ENCODE measurements around the gene RNF144A.

RNF144A gene

GRCh38 chr2:7034303-7034702 lies 117.1 kb downstream of the RNF144A start:
- Histone ChIP-seq H3K4me1 (ENCODE audit: control insufficient read depth, insufficient read depth, low read length) (no peaks in the 10 kb centered on the region), H3K27me3 (ENCODE audit: control insufficient read depth, insufficient read depth, low read length) (no peaks in the 10 kb centered on the region), H3K9ac (ENCODE audit: low read depth, low read length) (no peak overlapping the region), H3K9me3 (ENCODE audit: control insufficient read depth, insufficient read depth, low read length) (no peaks in the 10 kb centered on the region), H3K36me3 (ENCODE audit: control insufficient read depth, insufficient read depth, low read length) (no peaks in the 10 kb centered on the region), H3K4me3 (ENCODE audit: low read depth, low read length) (no peak overlapping the region)

- Histone ChIP-seq H3K36me3 (ENCODE audit: control insufficient read depth, insufficient read depth, low read length) (no peaks in the 10 kb centered on the region), H3K9me3 (ENCODE audit: control insufficient read depth, insufficient read depth, low read length) (no peaks in the 10 kb centered on the region), H3K4me1 (ENCODE audit: control insufficient read depth, insufficient read depth, low read length) (no peaks in the 10 kb centered on the region), H3K4me3 (ENCODE audit: low read depth, low read length) (no peak overlapping the region), H3K9ac (ENCODE audit: low read depth, low read length) (no peak overlapping the region), H3K27me3 (ENCODE audit: control insufficient read depth, insufficient read depth, low read length) (no peaks in the 10 kb centered on the region)
Measured at GRCh38 chr2:7035884-7036283, 118.7 kb downstream of the RNF144A start.

GRCh38 chr2:7037340-7038333 lies 120.4 kb downstream of the RNF144A start:
- no peak overlapping the region for H3K4me3 ChIP-seq (ENCODE audit: low read depth, low read length)
- H3K36me3 ChIP-seq (ENCODE audit: control insufficient read depth, insufficient read depth, low read length): no peaks in the 10 kb centered on the region
- no peak overlapping the region for H3K9ac ChIP-seq (ENCODE audit: low read depth, low read length)
- no peaks in the 10 kb centered on the region for H3K27me3 ChIP-seq (ENCODE audit: control insufficient read depth, insufficient read depth, low read length)
- no peaks in the 10 kb centered on the region for H3K9me3 ChIP-seq (ENCODE audit: control insufficient read depth, insufficient read depth, low read length)
- H3K4me1 ChIP-seq (ENCODE audit: control insufficient read depth, insufficient read depth, low read length): no peaks in the 10 kb centered on the region

- no peaks in the 10 kb centered on the region for H3K36me3 ChIP-seq (ENCODE audit: control insufficient read depth, insufficient read depth, low read length)
- H3K9me3 ChIP-seq (ENCODE audit: control insufficient read depth, insufficient read depth, low read length): no peaks in the 10 kb centered on the region
- no peak overlapping the region for H3K4me3 ChIP-seq (ENCODE audit: low read depth, low read length)
- no peak overlapping the region for H3K9ac ChIP-seq (ENCODE audit: low read depth, low read length)
- H3K27me3 ChIP-seq (ENCODE audit: control insufficient read depth, insufficient read depth, low read length): no peaks in the 10 kb centered on the region
- no peaks in the 10 kb centered on the region for H3K4me1 ChIP-seq (ENCODE audit: control insufficient read depth, insufficient read depth, low read length)
Measured at GRCh38 chr2:7040547-7040946, 123.3 kb downstream of the RNF144A start.

GRCh38 chr2:7041421-7041820 lies 124.2 kb downstream of the RNF144A start:
- no peak overlapping the region for H3K4me3 ChIP-seq (ENCODE audit: low read depth, low read length)
- H3K36me3 ChIP-seq (ENCODE audit: control insufficient read depth, insufficient read depth, low read length): no peaks in the 10 kb centered on the region
- H3K9me3 ChIP-seq (ENCODE audit: control insufficient read depth, insufficient read depth, low read length): no peaks in the 10 kb centered on the region
- no peaks in the 10 kb centered on the region for H3K27me3 ChIP-seq (ENCODE audit: control insufficient read depth, insufficient read depth, low read length)
- no peak overlapping the region for H3K9ac ChIP-seq (ENCODE audit: low read depth, low read length)
- H3K4me1 ChIP-seq (ENCODE audit: control insufficient read depth, insufficient read depth, low read length): no peaks in the 10 kb centered on the region

GRCh38 chr2:7043690-7044089 lies 126.5 kb downstream of the RNF144A start:
- Histone ChIP-seq H3K9ac (ENCODE audit: low read depth, low read length) (no peak overlapping the region), H3K4me1 (ENCODE audit: control insufficient read depth, insufficient read depth, low read length) (peaks cover 2% of the 10 kb centered on the region), H3K9me3 (ENCODE audit: control insufficient read depth, insufficient read depth, low read length) (no peaks in the 10 kb centered on the region), H3K4me3 (ENCODE audit: low read depth, low read length) (no peak overlapping the region), H3K27me3 (ENCODE audit: control insufficient read depth, insufficient read depth, low read length) (no peaks in the 10 kb centered on the region), H3K36me3 (ENCODE audit: control insufficient read depth, insufficient read depth, low read length) (no peaks in the 10 kb centered on the region)

- no peaks in the 10 kb centered on the region for H3K9me3 ChIP-seq (ENCODE audit: control insufficient read depth, insufficient read depth, low read length)
- H3K9ac ChIP-seq (ENCODE audit: low read depth, low read length): no peak overlapping the region
- no peaks in the 10 kb centered on the region for H3K27me3 ChIP-seq (ENCODE audit: control insufficient read depth, insufficient read depth, low read length)
- no peak overlapping the region for H3K4me3 ChIP-seq (ENCODE audit: low read depth, low read length)
- H3K36me3 ChIP-seq (ENCODE audit: control insufficient read depth, insufficient read depth, low read length): no peaks in the 10 kb centered on the region
- H3K4me1 ChIP-seq (ENCODE audit: control insufficient read depth, insufficient read depth, low read length): peaks cover 7% of the 10 kb centered on the region
Measured at GRCh38 chr2:7044253-7045250, 127.3 kb downstream of the RNF144A start.

GRCh38 chr2:7045601-7046590 lies 128.7 kb downstream of the RNF144A start:
- H3K36me3 ChIP-seq (ENCODE audit: control insufficient read depth, insufficient read depth, low read length): no peaks in the 10 kb centered on the region
- H3K9ac ChIP-seq (ENCODE audit: low read depth, low read length): no peak overlapping the region
- H3K4me1 ChIP-seq (ENCODE audit: control insufficient read depth, insufficient read depth, low read length): peaks cover 7% of the 10 kb centered on the region
- no peaks in the 10 kb centered on the region for H3K9me3 ChIP-seq (ENCODE audit: control insufficient read depth, insufficient read depth, low read length)
- no peaks in the 10 kb centered on the region for H3K27me3 ChIP-seq (ENCODE audit: control insufficient read depth, insufficient read depth, low read length)
- no peak overlapping the region for H3K4me3 ChIP-seq (ENCODE audit: low read depth, low read length)

- Histone ChIP-seq H3K9ac (ENCODE audit: low read depth, low read length) (no peak overlapping the region), H3K4me1 (ENCODE audit: control insufficient read depth, insufficient read depth, low read length) (peaks cover 7% of the 10 kb centered on the region), H3K4me3 (ENCODE audit: low read depth, low read length) (no peak overlapping the region), H3K36me3 (ENCODE audit: control insufficient read depth, insufficient read depth, low read length) (no peaks in the 10 kb centered on the region), H3K9me3 (ENCODE audit: control insufficient read depth, insufficient read depth, low read length) (no peaks in the 10 kb centered on the region), H3K27me3 (ENCODE audit: control insufficient read depth, insufficient read depth, low read length) (no peaks in the 10 kb centered on the region)
Measured at GRCh38 chr2:7047661-7048060, 130.4 kb downstream of the RNF144A start.

- Histone ChIP-seq H3K27me3 (ENCODE audit: control insufficient read depth, insufficient read depth, low read length) (no peaks in the 10 kb centered on the region), H3K4me3 (ENCODE audit: low read depth, low read length) (no peak overlapping the region), H3K9me3 (ENCODE audit: control insufficient read depth, insufficient read depth, low read length) (no peaks in the 10 kb centered on the region), H3K36me3 (ENCODE audit: control insufficient read depth, insufficient read depth, low read length) (no peaks in the 10 kb centered on the region), H3K4me1 (ENCODE audit: control insufficient read depth, insufficient read depth, low read length) (peaks cover 7% of the 10 kb centered on the region), H3K9ac (ENCODE audit: low read depth, low read length) (no peak overlapping the region)
Measured at GRCh38 chr2:7048762-7049294, 131.6 kb downstream of the RNF144A start.

Measured in iPS-15b (cell line).